Endothelial cell (in vitro differentiated cells): ENCODE data around the gene DNAJC5. TPM values are rescaled to one million over a fixed set of nuclear protein-coding genes. Genes with fewer than 3 reads are reported as not detected.

Experiments
- DNase-seq: peaks from one replicate; pipeline ENCODE4 v3.0.0; 2021; ENCODE audit warnings: low spot score
- H3K27ac Mint-ChIP-seq: one replicate; pipeline ENCODE4 v1.8.0; 2021; ENCODE audit warnings: mixed read lengths, inconsistent platforms; ENCODE audit not compliant: unreplicated experiment
- H3K27me3 Mint-ChIP-seq: one replicate; pipeline ENCODE4 v1.8.0; 2021; ENCODE audit warnings: mild to moderate bottlenecking, moderate library complexity, mixed read lengths, inconsistent platforms; ENCODE audit not compliant: unreplicated experiment
- H3K36me3 Mint-ChIP-seq: one replicate; pipeline ENCODE4 v1.8.0; 2021; ENCODE audit warnings: mild to moderate bottlenecking, low read depth, mixed read lengths, inconsistent platforms; ENCODE audit not compliant: unreplicated experiment
- H3K4me1 Mint-ChIP-seq: one replicate; pipeline ENCODE4 v1.8.0; 2021; ENCODE audit warnings: mild to moderate bottlenecking, mixed read lengths, inconsistent platforms; ENCODE audit not compliant: unreplicated experiment
- H3K4me3 Mint-ChIP-seq: one replicate; pipeline ENCODE4 v1.8.0; 2021; ENCODE audit warnings: mild to moderate bottlenecking, mixed read lengths, inconsistent platforms; ENCODE audit not compliant: unreplicated experiment
- H3K9me3 Mint-ChIP-seq: one replicate; pipeline ENCODE4 v1.8.0; 2021; ENCODE audit warnings: mixed read lengths, inconsistent platforms; ENCODE audit not compliant: unreplicated experiment
- total RNA-seq: library from RNA; stranded (reverse); fragmentation: NEBNext Ultra II Directional; extraction: Animal tissue kit (Norgen Biotek cat#: 25700); gene quantifications from one replicate; pipeline ENCODE4 v1.2.1, GENCODE V29; 2021; ENCODE audit not compliant: unreplicated experiment
- TF ChIP-seq, protein P1 (sequence below): fragments of 200-600 bp; sonication (generic); IDR thresholded peaks from one replicate; pipeline ENCODE4 v1.5.0; 2021; ENCODE audit warnings: antibody characterized with exemption; ENCODE audit not compliant: unreplicated experiment

DNAJC5 gene
- total RNA-seq, 1 donor from 2014 or later: 54.4 TPM

DNA sequence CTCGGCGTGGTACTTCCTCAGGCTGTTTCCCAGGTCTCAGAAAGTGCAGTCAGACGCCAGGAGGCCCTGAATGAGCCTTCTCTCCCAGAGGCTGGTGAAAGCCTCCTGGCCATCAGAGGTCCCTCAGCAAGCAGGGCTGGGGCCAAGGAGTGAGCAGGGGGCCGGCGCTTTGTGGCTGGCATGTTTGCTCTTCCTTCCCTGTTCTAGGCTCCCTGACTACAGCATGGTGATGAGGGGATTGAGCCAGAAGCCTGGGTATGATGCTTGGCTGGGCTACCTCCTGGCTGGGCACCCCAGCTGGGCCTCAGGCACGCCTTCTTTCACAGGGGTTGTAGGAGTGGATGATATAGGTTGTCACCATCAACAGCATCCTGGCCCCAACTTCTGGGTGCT is 11.7 kb upstream of the DNAJC5 start:
- H3K9me3 Mint-ChIP-seq: no peaks in the 10 kb centered on the region
- peaks cover 3% of the 10 kb centered on the region for H3K27me3 Mint-ChIP-seq
- no peak for DNase-seq
- H3K27ac Mint-ChIP-seq: no peak overlapping the region
- H3K4me3 Mint-ChIP-seq: no peak overlapping the region
- peaks cover 3% of the 10 kb centered on the region for H3K4me1 Mint-ChIP-seq
- TF ChIP-seq, protein P1, sequence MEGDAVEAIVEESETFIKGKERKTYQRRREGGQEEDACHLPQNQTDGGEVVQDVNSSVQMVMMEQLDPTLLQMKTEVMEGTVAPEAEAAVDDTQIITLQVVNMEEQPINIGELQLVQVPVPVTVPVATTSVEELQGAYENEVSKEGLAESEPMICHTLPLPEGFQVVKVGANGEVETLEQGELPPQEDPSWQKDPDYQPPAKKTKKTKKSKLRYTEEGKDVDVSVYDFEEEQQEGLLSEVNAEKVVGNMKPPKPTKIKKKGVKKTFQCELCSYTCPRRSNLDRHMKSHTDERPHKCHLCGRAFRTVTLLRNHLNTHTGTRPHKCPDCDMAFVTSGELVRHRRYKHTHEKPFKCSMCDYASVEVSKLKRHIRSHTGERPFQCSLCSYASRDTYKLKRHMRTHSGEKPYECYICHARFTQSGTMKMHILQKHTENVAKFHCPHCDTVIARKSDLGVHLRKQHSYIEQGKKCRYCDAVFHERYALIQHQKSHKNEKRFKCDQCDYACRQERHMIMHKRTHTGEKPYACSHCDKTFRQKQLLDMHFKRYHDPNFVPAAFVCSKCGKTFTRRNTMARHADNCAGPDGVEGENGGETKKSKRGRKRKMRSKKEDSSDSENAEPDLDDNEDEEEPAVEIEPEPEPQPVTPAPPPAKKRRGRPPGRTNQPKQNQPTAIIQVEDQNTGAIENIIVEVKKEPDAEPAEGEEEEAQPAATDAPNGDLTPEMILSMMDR: no peak
- peaks cover 14% of the 10 kb centered on the region for H3K36me3 Mint-ChIP-seq

DNA sequence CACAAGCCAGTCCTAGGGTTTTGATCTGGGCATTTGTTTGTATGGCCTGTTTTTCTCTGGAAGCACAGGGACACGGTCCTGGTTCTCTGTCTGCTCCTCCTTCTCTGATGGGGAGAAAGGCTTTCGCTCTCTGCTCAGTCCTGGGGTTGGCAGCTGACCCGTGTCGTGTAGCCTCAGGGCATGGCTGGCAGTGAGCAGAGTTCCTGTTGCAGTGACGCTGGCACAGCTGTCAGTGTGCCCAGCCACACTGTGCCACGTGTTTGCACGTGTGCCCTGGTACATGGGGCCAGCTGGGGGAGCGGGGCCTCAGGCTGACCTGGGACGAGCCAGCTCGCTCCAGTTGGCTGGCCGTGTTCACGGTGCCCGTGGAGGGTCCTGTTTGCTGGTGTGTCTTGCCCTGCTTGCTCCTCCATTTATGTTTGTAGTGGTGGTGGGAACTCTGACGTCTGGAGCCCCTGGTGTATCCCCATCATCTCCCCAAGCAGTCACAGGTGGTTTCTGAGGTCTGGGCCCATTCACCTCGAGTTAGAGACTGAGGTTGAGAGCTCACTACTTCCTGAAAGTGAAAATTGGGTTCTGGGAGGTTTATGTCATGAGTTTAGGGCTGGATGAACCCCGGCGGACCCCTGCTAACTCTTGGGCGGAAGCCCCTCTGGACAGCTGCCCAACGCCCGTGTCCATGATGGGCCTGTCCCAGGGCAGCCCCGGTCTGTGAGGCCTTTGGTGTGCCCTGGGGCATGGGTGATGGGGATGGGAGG is 10.2 kb upstream of the DNAJC5 start:
- no peak for DNase-seq
- Mint-ChIP-seq H3K27ac (no peak overlapping the region), H3K9me3 (no peaks in the 10 kb centered on the region), H3K4me1 (peaks cover 3% of the 10 kb centered on the region), H3K4me3 (no peak overlapping the region), H3K36me3 (peaks cover 19% of the 10 kb centered on the region), H3K27me3 (peaks cover 3% of the 10 kb centered on the region)
- TF ChIP-seq, protein P1: no peak

DNA sequence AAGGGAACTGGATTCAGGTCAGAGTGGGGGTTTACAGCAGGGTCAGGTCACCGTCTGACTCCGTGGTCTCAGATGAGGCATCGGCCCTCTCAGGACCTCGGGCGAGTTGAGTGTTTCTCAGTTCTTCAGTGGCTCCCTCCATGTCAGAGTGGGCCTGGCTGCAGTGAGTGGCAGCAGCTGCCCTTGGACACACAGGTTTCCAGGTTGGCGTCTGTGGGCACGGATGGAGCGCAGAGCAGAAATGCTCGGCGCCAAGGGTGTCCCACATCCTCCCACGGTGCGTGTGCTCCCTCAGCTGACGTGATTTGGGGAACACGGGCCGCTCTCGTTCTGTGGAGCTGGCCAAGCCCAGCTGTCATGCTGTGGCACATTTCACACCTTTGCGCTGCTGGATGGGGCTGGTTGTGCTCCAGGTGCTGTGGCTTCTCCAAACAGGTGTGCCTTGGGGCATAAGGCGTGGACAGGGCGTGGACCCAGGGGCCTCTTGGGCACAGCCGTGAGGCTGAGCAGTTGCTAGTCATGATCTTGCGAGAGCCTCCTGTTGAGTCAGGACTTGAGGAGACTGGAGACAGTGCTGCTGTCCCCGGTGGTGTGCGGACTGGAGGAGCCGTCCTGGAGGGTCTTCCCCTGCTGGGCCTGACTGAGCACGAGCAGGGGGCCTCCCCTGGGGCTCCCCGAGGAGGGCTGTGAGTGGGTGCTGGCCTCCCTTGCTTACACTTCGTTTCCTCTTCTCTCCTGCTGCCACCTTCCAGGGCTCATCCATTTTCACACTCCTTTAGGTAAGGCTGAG is 9.5 kb upstream of the DNAJC5 start:
- Mint-ChIP-seq H3K9me3 (no peaks in the 10 kb centered on the region), H3K4me3 (no peak overlapping the region), H3K4me1 (peaks cover 3% of the 10 kb centered on the region), H3K27me3 (peaks cover 4% of the 10 kb centered on the region), H3K36me3 (peaks cover 24% of the 10 kb centered on the region), H3K27ac (no peak overlapping the region)
- TF ChIP-seq, protein P1: no peak
- DNase-seq: no peak

DNA sequence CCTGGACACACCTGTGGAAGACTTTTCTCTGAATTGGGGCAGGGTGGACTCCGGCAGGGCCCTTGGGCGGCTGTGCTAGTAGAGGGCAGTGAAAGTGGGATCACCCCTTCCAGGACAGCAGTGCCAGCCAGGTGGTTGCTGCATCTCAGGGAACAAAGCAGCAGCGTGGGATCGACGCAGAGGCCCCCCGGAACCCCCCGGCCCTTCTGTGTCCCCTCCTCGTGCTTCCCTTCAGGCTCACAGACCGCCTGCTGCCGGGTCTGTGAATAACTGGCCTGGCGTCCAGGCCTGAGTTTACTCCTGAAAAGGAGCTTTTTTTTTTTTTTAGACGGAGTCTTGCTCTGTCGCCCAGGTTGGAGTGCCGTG is 8.9 kb upstream of the DNAJC5 start:
- Mint-ChIP-seq H3K4me3 (no peak overlapping the region), H3K27me3 (peaks cover 4% of the 10 kb centered on the region), H3K9me3 (no peaks in the 10 kb centered on the region), H3K27ac (no peak overlapping the region), H3K36me3 (peaks cover 29% of the 10 kb centered on the region), H3K4me1 (peaks cover 3% of the 10 kb centered on the region)
- TF ChIP-seq, protein P1: no peak
- DNase-seq: no peak

DNA sequence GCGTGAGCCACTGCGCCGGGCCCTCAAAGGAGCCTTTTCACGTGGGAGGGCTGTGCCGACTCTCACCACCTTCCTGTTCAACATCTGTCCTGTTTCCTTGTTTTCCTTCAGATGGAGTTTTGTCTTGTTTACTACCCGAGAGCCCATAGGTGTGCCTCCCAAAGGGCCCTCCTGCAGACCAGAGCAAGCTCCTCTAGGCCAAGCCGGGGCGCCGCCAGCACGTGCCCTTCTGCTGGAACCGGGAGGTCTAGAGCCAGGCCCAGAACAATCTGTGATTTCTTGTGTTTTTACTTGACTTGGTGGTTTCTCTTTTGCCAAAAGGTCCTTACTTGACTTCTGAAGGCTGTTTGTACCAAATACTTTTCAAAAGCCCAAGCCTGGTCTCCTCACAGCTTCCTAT is 8.0 kb upstream of the DNAJC5 start:
- TF ChIP-seq, protein P1: no peak
- Mint-ChIP-seq H3K4me1 (peaks cover 3% of the 10 kb centered on the region), H3K27ac (peak overlapping the region; percentile 84), H3K9me3 (no peaks in the 10 kb centered on the region), H3K27me3 (peaks cover 5% of the 10 kb centered on the region), H3K4me3 (peak overlapping the region; percentile 65), H3K36me3 (peaks cover 34% of the 10 kb centered on the region)
- no peak for DNase-seq
